GM18502 (cell line): ENCODE data around the gene COL9A3.

Experiments
- ATAC-seq: cut with Tn5 transposase; IDR thresholded peaks from one replicate; pipeline ENCODE4 v1.9.1; 2021; ENCODE audit warnings: mild to moderate bottlenecking; ENCODE audit not compliant: unreplicated experiment, poor library complexity

The COL9A3 gene

GRCh38 chr20:62795023-62795761, 21.7 kb upstream of the COL9A3 start:
- ATAC-seq: no peak

- no peak for ATAC-seq
Observed at GRCh38 chr20:62796699-62797491, 20.0 kb upstream of the COL9A3 start.

- no peak for ATAC-seq
Observed at GRCh38 chr20:62797671-62798532, 18.9 kb upstream of the COL9A3 start.

GRCh38 chr20:62799036-62799435, 17.8 kb upstream of the COL9A3 start:
- no peak for ATAC-seq

GRCh38 chr20:62799459-62799858, 17.4 kb upstream of the COL9A3 start:
- no peak for ATAC-seq

GRCh38 chr20:62799873-62800272, 17.0 kb upstream of the COL9A3 start:
- no peak for ATAC-seq

GRCh38 chr20:62800314-62801259, 16.3 kb upstream of the COL9A3 start:
- ATAC-seq: no peak

GRCh38 chr20:62801284-62802010, 15.4 kb upstream of the COL9A3 start:
- no peak for ATAC-seq

- ATAC-seq: no peak
Observed at GRCh38 chr20:62802026-62802712, 14.7 kb upstream of the COL9A3 start.

- no peak for ATAC-seq
Observed at GRCh38 chr20:62804021-62804626, 12.7 kb upstream of the COL9A3 start.

- ATAC-seq: no peak
Observed at GRCh38 chr20:62804627-62805154, 12.2 kb upstream of the COL9A3 start, which contains the start of gene OGFR. Gene OGFR, plus strand, starts transcription at chr20:62804835. Its CDS starts 25 bp downstream, at chr20:62804860.

GRCh38 chr20:62805155-62805710, 11.6 kb upstream of the COL9A3 start:
- no peak for ATAC-seq

GRCh38 chr20:62805711-62806382, 11.0 kb upstream of the COL9A3 start:
- no peak for ATAC-seq

GRCh38 chr20:62806383-62807050, 10.3 kb upstream of the COL9A3 start:
- ATAC-seq: no peak

- no peak for ATAC-seq
Observed at GRCh38 chr20:62807444-62808210, 9.2 kb upstream of the COL9A3 start.
